SK-N-SH (cell line): ENCODE data around the gene PLXNB3. TPM values are rescaled to one million over a fixed set of nuclear protein-coding genes. Genes with fewer than 3 reads are reported as not detected.
A peak's percentile ranks its signal among the peaks of the same experiment; 100 is the strongest.
"Not testable (repeated sequence)": the region's sequence is repeated elsewhere in the genome, so short reads cannot be mapped to it uniquely, and the experiment has no call there.

Experiments used
- CTCF ChIA-PET: fragments of 300-600, 350-600 bp; formaldehyde crosslinking; extraction: SDS; loops from one replicate; lab custom pipeline; 2021; lab: Yijun Ruan, JAX
- POLR2A ChIA-PET: fragments of 350-600 bp; sonication (Branson Sonifier 250); formaldehyde crosslinking; extraction: SDS; loops from one replicate; lab custom pipeline; 2020; ENCODE audit warnings: antibody characterized with exemption, inconsistent platforms; lab: Yijun Ruan, JAX
- DNase-seq: peaks from one replicate; pipeline ENCODE4 v3.0.0; 2012
- H2AFZ ChIP-seq: fragments of 200-600 bp; sonication (generic); 2 replicates; pipeline ENCODE4 v1.8.1; 2016; ENCODE audit warnings: antibody characterized with exemption, mild to moderate bottlenecking, low read depth
- H3F3A ChIP-seq: fragments of 200-600 bp; sonication (generic); replicated peaks from 2 replicates; pipeline ENCODE3; 2016; ENCODE audit warnings: antibody characterized with exemption, mild to moderate bottlenecking; ENCODE audit not compliant: insufficient read depth
- H3K27ac ChIP-seq, 2 experiments: fragments of 200-500 bp in 1 of 2; fragments of 200-600 bp in 1 of 2; sonication (Bioruptor generic) in 1 of 2; sonication (generic), shearing (Covaris generic) in 1 of 2; 2 replicates each; pipeline versions ENCODE4 v1.5.1 to v1.6.1; 2014 to 2016; ENCODE audit warnings: low read depth in 2 of 2, inconsistent platforms in 1 of 2, low read length in 1 of 2, mild to moderate bottlenecking in 1 of 2, mixed read lengths in 1 of 2
- H3K27me3 ChIP-seq: fragments of 200-600 bp; sonication (generic), shearing (Covaris generic); 2 replicates; pipeline ENCODE4 v1.6.1; 2016; ENCODE audit warnings: mixed run types; ENCODE audit not compliant: insufficient read depth
- H3K36me3 ChIP-seq, 2 experiments: fragments of 200-500 bp in 1 of 2; fragments of 200-600 bp in 1 of 2; sonication (Bioruptor generic) in 1 of 2; sonication (generic) in 1 of 2; replicated peaks in 1 of 2; 2 replicates each; pipeline versions ENCODE3 to v1.5.1; 2014 to 2016; ENCODE audit warnings: low read length in 1 of 2, mild to moderate bottlenecking in 1 of 2; ENCODE audit not compliant: insufficient read depth in 2 of 2, control insufficient read depth in 1 of 2
- H3K4me1 ChIP-seq, 2 experiments: fragments of 200-500 bp in 1 of 2; fragments of 200-600 bp in 1 of 2; sonication (Bioruptor generic) in 1 of 2; sonication (generic), shearing (Covaris generic) in 1 of 2; 2 replicates each; pipeline versions ENCODE4 v1.5.1 to v1.6.1; 2014 to 2016; ENCODE audit warnings: low read depth in 1 of 2, low read length in 1 of 2, mixed run types in 1 of 2; ENCODE audit not compliant: insufficient read depth in 2 of 2, control insufficient read depth in 1 of 2
- H3K4me2 ChIP-seq: fragments of 200-600 bp; sonication (generic), shearing (Covaris generic); 2 replicates; pipeline ENCODE4 v1.6.1; 2017; ENCODE audit warnings: mixed run types
- H3K4me3 ChIP-seq, 2 experiments: fragments of 200-500 bp in 1 of 2; fragments of 200-600 bp in 1 of 2; sonication (Bioruptor generic) in 1 of 2; sonication (generic), shearing (Covaris generic) in 1 of 2; 2 replicates each; pipeline versions ENCODE4 v1.5.1 to v1.8.1; 2014 to 2016; ENCODE audit warnings: low read depth in 2 of 2, inconsistent platforms in 1 of 2, low read length in 1 of 2, mild to moderate bottlenecking in 1 of 2, mixed read lengths in 1 of 2, moderate library complexity in 1 of 2
- H3K79me2 ChIP-seq: fragments of 200-600 bp; sonication (generic); 2 replicates; pipeline ENCODE4 v1.8.1; 2017; ENCODE audit warnings: mild to moderate bottlenecking; ENCODE audit not compliant: insufficient read depth
- H3K9ac ChIP-seq: fragments of 200-600 bp; sonication (generic); 2 replicates; pipeline ENCODE4 v1.6.1; 2017; ENCODE audit warnings: mixed run types
- H3K9me2 ChIP-seq: fragments of 200-600 bp; sonication (generic); 2 replicates; pipeline ENCODE4 v1.6.1; 2017; ENCODE audit warnings: mixed run types
- H3K9me3 ChIP-seq: fragments of 200-600 bp; sonication (generic); 2 replicates; pipeline ENCODE4 v1.6.1; 2017; ENCODE audit warnings: mixed run types, mild to moderate bottlenecking, moderate library complexity
- H4K20me1 ChIP-seq: fragments of 200-600 bp; sonication (generic); 2 replicates; pipeline ENCODE4 v1.6.1; 2017; ENCODE audit warnings: mild to moderate bottlenecking, mixed run types; ENCODE audit not compliant: insufficient read depth
- FOXJ3 ChIP-seq: sonication (generic); formaldehyde crosslinking; IDR thresholded peaks from 2 replicates; pipeline ENCODE4 v1.5.1; 2020; ENCODE audit warnings: mild to moderate bottlenecking, missing genetic modification reagents
- MXI1 ChIP-seq: IDR thresholded peaks from 2 replicates; pipeline ENCODE4 v1.6.1; 2012; ENCODE audit warnings: mild to moderate bottlenecking, low read depth, low read length, improper control_type of control experiment
- NRF1 ChIP-seq: IDR thresholded peaks from 2 replicates; pipeline ENCODE4 v1.6.1; 2012; ENCODE audit warnings: low read depth, mild to moderate bottlenecking, low read length
- POLR2AphosphoS5 ChIP-seq: IDR thresholded peaks from 2 replicates; pipeline ENCODE4 v1.6.1; 2012; ENCODE audit warnings: low read depth, low read length
- SMC3 ChIP-seq: IDR thresholded peaks from 2 replicates; pipeline ENCODE4 v1.6.1; 2012; ENCODE audit warnings: low read depth, low read length, improper control_type of control experiment
- WGBS: methylation state at CpG from one replicate; pipeline ENCODE4 v1.1.6; 2017; ENCODE audit warnings: low lambda C conversion rate; 5-methylcytosine and 5-hydroxymethylcytosine counted together
- polyA plus RNA-seq, 3 experiments: library from polyadenylated mRNA; depleted of rRNA; stranded (reverse); fragments of >200 nt; gene quantifications; 2 replicates each; pipeline ENCODE4 v1.2.3, GENCODE V29; 2012
- TF ChIP-seq, protein P1 (sequence below): IDR thresholded peaks from 2 replicates; pipeline ENCODE4 v1.6.1; 2012; ENCODE audit warnings: mild to moderate bottlenecking, low read depth, low read length, moderate library complexity

The PLXNB3 gene
- polyA plus RNA-seq, 1 of the 3 experiments (the other 2 are of a cell fraction): 15.5 TPM

GRCh38 chrX:153744210-153745066 lies 19.6 kb upstream of the PLXNB3 start:
- no peak overlapping the region for H3K4me2 ChIP-seq
- H3K9me3 ChIP-seq: no peaks in the 10 kb centered on the region
- peaks cover 0 to 2% of the 10 kb centered on the region in 2 experiments for H3K36me3 ChIP-seq
- no peaks in the 10 kb centered on the region for H4K20me1 ChIP-seq
- no peaks in the 10 kb centered on the region; a peak in 1 of 4 replicates for H3K4me1 ChIP-seq
- no peaks in the 10 kb centered on the region for H3F3A ChIP-seq
- peak; percentile 65 for DNase-seq
- ChIA-PET CTCF (no interaction called here), POLR2A (no interaction called here)
- H3K27me3 ChIP-seq: no peaks in the 10 kb centered on the region; the same call in none of the 2 replicates
- no peak overlapping the region for H3K9ac ChIP-seq
- TF ChIP-seq NRF1: no peak
- TF ChIP-seq SMC3: peak; percentile 21; the same call in 1 of the 2 replicates
- 40% methylated on average over 24 of the region's 38 CpGs for WGBS
- no peaks in the 10 kb centered on the region for H3K79me2 ChIP-seq
- H3K9me2 ChIP-seq: no peaks in the 10 kb centered on the region
- no peak overlapping the region for H3K27ac ChIP-seq
- no peak overlapping the region for H3K4me3 ChIP-seq
- no peak overlapping the region for H2AFZ ChIP-seq

GRCh38 chrX:153745067-153745433 lies 19.0 kb upstream of the PLXNB3 start:
- H3K36me3 ChIP-seq, H3K9me3 ChIP-seq, H4K20me1 ChIP-seq, DNase-seq, H3K4me1 ChIP-seq, H2AFZ ChIP-seq, CTCF ChIA-PET, H3K9me2 ChIP-seq, H3K9ac ChIP-seq, H3F3A ChIP-seq, H3K27me3 ChIP-seq, H3K27ac ChIP-seq, POLR2A ChIA-PET, H3K4me2 ChIP-seq, H3K79me2 ChIP-seq, H3K4me3 ChIP-seq: not testable (repeated sequence)
- WGBS: 67% methylated on average over 7 of the region's 12 CpGs

DNA sequence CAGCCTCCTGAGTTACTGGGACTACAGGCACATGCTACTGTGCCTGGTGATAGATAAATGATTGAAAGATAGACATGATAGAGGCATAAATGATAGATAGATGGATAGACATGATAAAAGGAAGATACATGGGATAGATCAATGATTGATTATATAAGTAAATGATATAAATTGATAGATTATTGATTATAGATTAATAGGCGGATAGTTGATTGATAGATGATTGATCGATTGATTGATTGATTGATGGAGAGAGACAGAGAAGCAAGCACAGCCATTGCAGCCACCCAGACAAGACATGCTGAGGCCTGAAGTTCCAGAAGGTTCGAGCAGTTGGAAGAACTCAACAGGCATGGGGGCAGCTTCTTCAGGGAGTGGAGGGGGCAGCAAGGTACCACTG lies 17.7 kb upstream of the PLXNB3 start:
- no peaks in the 10 kb centered on the region for H3K36me3 ChIP-seq
- H2AFZ ChIP-seq: no peak overlapping the region
- TF ChIP-seq FOXJ3 (CRISPR knock-in tag) (no peak), MXI1 (no peak), POLR2AphosphoS5 (no peak)
- TF ChIP-seq, protein P1, sequence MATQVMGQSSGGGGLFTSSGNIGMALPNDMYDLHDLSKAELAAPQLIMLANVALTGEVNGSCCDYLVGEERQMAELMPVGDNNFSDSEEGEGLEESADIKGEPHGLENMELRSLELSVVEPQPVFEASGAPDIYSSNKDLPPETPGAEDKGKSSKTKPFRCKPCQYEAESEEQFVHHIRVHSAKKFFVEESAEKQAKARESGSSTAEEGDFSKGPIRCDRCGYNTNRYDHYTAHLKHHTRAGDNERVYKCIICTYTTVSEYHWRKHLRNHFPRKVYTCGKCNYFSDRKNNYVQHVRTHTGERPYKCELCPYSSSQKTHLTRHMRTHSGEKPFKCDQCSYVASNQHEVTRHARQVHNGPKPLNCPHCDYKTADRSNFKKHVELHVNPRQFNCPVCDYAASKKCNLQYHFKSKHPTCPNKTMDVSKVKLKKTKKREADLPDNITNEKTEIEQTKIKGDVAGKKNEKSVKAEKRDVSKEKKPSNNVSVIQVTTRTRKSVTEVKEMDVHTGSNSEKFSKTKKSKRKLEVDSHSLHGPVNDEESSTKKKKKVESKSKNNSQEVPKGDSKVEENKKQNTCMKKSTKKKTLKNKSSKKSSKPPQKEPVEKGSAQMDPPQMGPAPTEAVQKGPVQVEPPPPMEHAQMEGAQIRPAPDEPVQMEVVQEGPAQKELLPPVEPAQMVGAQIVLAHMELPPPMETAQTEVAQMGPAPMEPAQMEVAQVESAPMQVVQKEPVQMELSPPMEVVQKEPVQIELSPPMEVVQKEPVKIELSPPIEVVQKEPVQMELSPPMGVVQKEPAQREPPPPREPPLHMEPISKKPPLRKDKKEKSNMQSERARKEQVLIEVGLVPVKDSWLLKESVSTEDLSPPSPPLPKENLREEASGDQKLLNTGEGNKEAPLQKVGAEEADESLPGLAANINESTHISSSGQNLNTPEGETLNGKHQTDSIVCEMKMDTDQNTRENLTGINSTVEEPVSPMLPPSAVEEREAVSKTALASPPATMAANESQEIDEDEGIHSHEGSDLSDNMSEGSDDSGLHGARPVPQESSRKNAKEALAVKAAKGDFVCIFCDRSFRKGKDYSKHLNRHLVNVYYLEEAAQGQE: no peak
- H3K4me2 ChIP-seq: no peak overlapping the region
- no peak overlapping the region for H3K9ac ChIP-seq
- no peaks in the 10 kb centered on the region for H3K79me2 ChIP-seq
- no peaks in the 10 kb centered on the region for H3K9me3 ChIP-seq
- no peaks in the 10 kb centered on the region for H4K20me1 ChIP-seq
- no peaks in the 10 kb centered on the region; the same call in 1 of the 2 replicates for H3K27me3 ChIP-seq
- WGBS: 35% methylated on average over 3 of the region's 3 CpGs
- H3F3A ChIP-seq: no peaks in the 10 kb centered on the region
- ChIA-PET POLR2A (no interaction called here), CTCF (no interaction called here)
- no peaks in the 10 kb centered on the region; a peak in 1 of 4 replicates for H3K4me1 ChIP-seq
- no peak overlapping the region for H3K27ac ChIP-seq
- no peak for DNase-seq
- H3K9me2 ChIP-seq: no peaks in the 10 kb centered on the region
- no peak overlapping the region for H3K4me3 ChIP-seq

DNA sequence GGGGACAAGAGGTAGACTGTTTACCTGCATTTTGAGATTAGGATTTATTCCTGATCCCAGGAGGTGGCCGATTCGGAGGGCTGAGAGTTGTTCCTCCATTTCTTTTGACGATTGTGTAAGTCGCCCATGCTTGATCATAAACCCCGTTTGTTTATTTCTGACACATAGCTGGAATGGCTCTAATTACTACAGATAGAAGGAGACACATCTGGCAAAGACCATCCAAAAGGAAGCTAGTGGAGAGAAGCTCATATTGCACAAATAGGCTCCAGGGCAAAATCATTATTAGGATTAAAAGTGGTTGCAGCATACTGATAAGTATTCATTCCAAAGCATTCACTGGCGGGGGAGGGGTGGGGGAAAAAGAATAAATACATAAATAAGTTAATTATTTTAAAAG lies 17.1 kb upstream of the PLXNB3 start:
- H3K9ac ChIP-seq, DNase-seq, H3K4me2 ChIP-seq, H3K9me3 ChIP-seq, H2AFZ ChIP-seq, H3K79me2 ChIP-seq, H3K4me1 ChIP-seq, H3K27me3 ChIP-seq, POLR2A ChIA-PET, H3K9me2 ChIP-seq, H4K20me1 ChIP-seq, H3K27ac ChIP-seq, H3F3A ChIP-seq, H3K4me3 ChIP-seq, H3K36me3 ChIP-seq: not testable (repeated sequence)
- CTCF ChIA-PET: interaction anchor here (0.9 kb wide), 1 partner anchor 17 kb away, joined by 6 read pairs; the partner anchor contains the start of gene PLXNB3
- WGBS: 61% methylated on average over 6 of the region's 6 CpGs

DNA sequence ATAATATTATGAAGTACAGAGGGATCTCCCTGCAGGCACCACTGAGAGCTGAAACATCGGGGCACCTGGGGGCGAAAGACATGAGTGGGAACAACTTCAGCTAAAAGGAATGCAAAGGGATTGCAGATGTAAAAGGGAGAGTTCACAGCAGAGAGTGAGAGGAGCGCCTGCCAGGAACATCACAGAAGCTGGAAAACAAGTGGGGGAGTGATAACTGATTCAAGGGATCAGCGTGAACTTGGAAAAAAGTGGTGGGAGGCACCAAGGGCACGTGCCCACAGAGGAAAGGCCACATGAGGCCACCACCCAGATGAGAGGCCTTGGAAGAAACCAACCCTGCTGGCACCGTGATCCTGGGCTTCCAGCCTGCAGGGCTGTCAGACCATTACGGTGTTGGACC lies 15.0 kb upstream of the PLXNB3 start:
- H3K36me3 ChIP-seq, H4K20me1 ChIP-seq, DNase-seq, H3F3A ChIP-seq, H3K4me2 ChIP-seq, H3K9me2 ChIP-seq, H3K79me2 ChIP-seq, H2AFZ ChIP-seq, H3K4me3 ChIP-seq, H3K9me3 ChIP-seq, CTCF ChIA-PET, H3K9ac ChIP-seq, H3K27me3 ChIP-seq, H3K27ac ChIP-seq, H3K4me1 ChIP-seq, POLR2A ChIA-PET: not testable (repeated sequence)
- 45% methylated on average over 7 of the region's 7 CpGs for WGBS
